GM12878 (cell line): ENCODE measurements around the gene DNAJC15. TPM values are rescaled to one million over a fixed set of nuclear protein-coding genes. Genes with fewer than 3 reads are reported as not detected.

Experiments
- ATAC-seq: fragments of 200-7000 bp; cut with Tn5 transposase; 3 replicates; pipeline ENCODE4 v1.9.1; 2020; ENCODE audit warnings: mild to moderate bottlenecking, moderate library complexity
- BruUV-seq: library from RNA; stranded (reverse); fragments of 400-500 nt; replicated peaks from 2 replicates; lab custom pipeline; 2021; lab: Mats Ljungman, UMichigan
- CTCF ChIA-PET: fragments of 300-600 bp; sonication (Branson Sonifier 250); formaldehyde crosslinking; extraction: SDS; loops from one replicate; lab custom pipeline; 2021; ENCODE audit warnings: inconsistent platforms; lab: Yijun Ruan, JAX
- POLR2A ChIA-PET: fragments of 350-600 bp; formaldehyde crosslinking; extraction: SDS; loops from one replicate; lab custom pipeline; 2021; ENCODE audit warnings: inconsistent platforms; lab: Charles Lee
- RAD21 ChIA-PET: fragments of 300-600 bp; sonication (Branson Sonifier 250); formaldehyde crosslinking; loops from one replicate; lab custom pipeline; 2023; ENCODE audit warnings: antibody characterized with exemption; ENCODE audit not compliant: unreplicated experiment; lab: Charles Lee
- SMC1A ChIA-PET: fragments of 300-600 bp; sonication (Branson Sonifier 250); formaldehyde crosslinking; loops from one replicate; lab custom pipeline; 2023; ENCODE audit not compliant: unreplicated experiment, uncharacterized antibody; lab: Charles Lee
- DNase-seq: peaks from one replicate; pipeline ENCODE4 v3.0.0-alpha.2; 2011; ENCODE audit warnings: low read depth, low spot score
- FAIRE-seq: peaks from 3 replicates; lab custom pipeline; 2011; peaks lifted over from hg19 to GRCh38; lab: Jason Lieb, UNC
- H2AFZ ChIP-seq: 2 replicates; pipeline ENCODE4 v1.6.0; 2011; ENCODE audit warnings: low read depth, low read length, control low read depth; ENCODE audit not compliant: control insufficient read depth
- H3K27ac ChIP-seq: 2 replicates; pipeline ENCODE4 v1.5.1; 2011; ENCODE audit warnings: control low read depth; ENCODE audit not compliant: control insufficient read depth, insufficient read depth
- H3K27me3 ChIP-seq, 2 experiments: replicated peaks in 1 of 2; 2 replicates each; pipeline versions ENCODE4 v1.6.0 to v1.6.1; 2011; ENCODE audit warnings: low read length in 1 of 2; ENCODE audit not compliant: control insufficient read depth in 2 of 2, insufficient read depth in 2 of 2
- H3K36me3 ChIP-seq, 2 experiments: 2 replicates each; pipeline ENCODE4 v1.5.1; 2011; ENCODE audit warnings: low read length in 1 of 2; ENCODE audit not compliant: control insufficient read depth in 2 of 2, insufficient read depth in 2 of 2
- H3K4me1 ChIP-seq: 2 replicates; pipeline ENCODE4 v1.6.1; 2011; ENCODE audit warnings: mild to moderate bottlenecking, low read length, moderate library complexity, mixed read lengths; ENCODE audit not compliant: control insufficient read depth, insufficient read depth
- H3K4me2 ChIP-seq: 2 replicates; pipeline ENCODE4 v1.6.0; 2011; ENCODE audit warnings: control low read depth; ENCODE audit not compliant: control insufficient read depth, insufficient read depth
- H3K4me3 ChIP-seq: fragments of 200-600 bp; sonication (generic); 2 replicates; pipeline ENCODE4 v1.5.1; 2016
- H3K79me2 ChIP-seq: 2 replicates; pipeline ENCODE4 v1.6.0; 2011; ENCODE audit warnings: low read length; ENCODE audit not compliant: control insufficient read depth, insufficient read depth
- H3K9ac ChIP-seq: 2 replicates; pipeline ENCODE4 v1.8.0; 2011; ENCODE audit warnings: low read length, control low read depth, mixed read lengths; ENCODE audit not compliant: control insufficient read depth, insufficient read depth
- H3K9me3 ChIP-seq: replicated peaks from 3 replicates; pipeline ENCODE4 v1.5.1; 2011; ENCODE audit warnings: mild to moderate bottlenecking, low read length; ENCODE audit not compliant: control insufficient read depth, insufficient read depth
- H4K20me1 ChIP-seq: 2 replicates; pipeline ENCODE4 v1.6.0; 2011; ENCODE audit not compliant: control insufficient read depth, insufficient read depth
- ATF3 ChIP-seq: IDR thresholded peaks from 2 replicates; pipeline ENCODE4 v1.6.1; 2011; ENCODE audit warnings: low read depth, mild to moderate bottlenecking, low read length, moderate library complexity, borderline replicate concordance; ENCODE audit errors: extremely low read depth
- BACH1 ChIP-seq: fragments of 450-650 bp; IDR thresholded peaks from 2 replicates; pipeline ENCODE4 v1.6.1; 2017; ENCODE audit warnings: mild to moderate bottlenecking, borderline replicate concordance
- IKZF1 ChIP-seq: fragments of 450-650 bp; conservative IDR thresholded peaks from 2 replicates; pipeline ENCODE4 v1.6.1; 2017; ENCODE audit warnings: antibody characterized with exemption, mild to moderate bottlenecking
- MLLT1 ChIP-seq: fragments of 450-650 bp; IDR thresholded peaks from 2 replicates; pipeline ENCODE4 v1.6.1; 2016; ENCODE audit warnings: mild to moderate bottlenecking
- PKNOX1 ChIP-seq: fragments of 450-650 bp; IDR thresholded peaks from 2 replicates; pipeline ENCODE4 v1.6.1; 2016; ENCODE audit warnings: mild to moderate bottlenecking
- STAT1 ChIP-seq: fragments of 450-650 bp; conservative IDR thresholded peaks from 2 replicates; pipeline ENCODE4 v1.6.1; 2014; ENCODE audit warnings: antibody characterized with exemption, mild to moderate bottlenecking
- USF2 ChIP-seq: IDR thresholded peaks from 2 replicates; pipeline ENCODE4 v1.6.1; 2011; ENCODE audit warnings: low read depth, low read length, improper control_type of control experiment, borderline replicate concordance
- ZBTB11 ChIP-seq: fragments of 450-650 bp; formaldehyde crosslinking; IDR thresholded peaks from 2 replicates; pipeline ENCODE4 v1.5.0; 2022; ENCODE audit warnings: mild to moderate bottlenecking, missing genetic modification characterization
- WGBS: methylation state at CpG from one replicate; pipeline ENCODE4 v1.1.6; 2016; ENCODE audit warnings: low lambda C conversion rate; ENCODE audit not compliant: insufficient replicate concordance, insufficient coverage; ENCODE audit errors: missing lambda C conversion rate; 5-methylcytosine and 5-hydroxymethylcytosine counted together
- in situ Hi-C: fragments of 300-500 bp; cut with MboI; formaldehyde crosslinking; loops from 9 replicates; pipeline ENCODE4 v1.14.3; 2018; ENCODE audit warnings: mixed read lengths
- intact Hi-C: fragments of 100-400 bp; cut with micrococcal nuclease; formaldehyde crosslinking; loops from one replicate; pipeline ENCODE4 v1.14.2; 2022; ENCODE audit not compliant: unreplicated experiment
- polyA plus RNA-seq, 11 experiments: library from polyadenylated mRNA; depleted of rRNA in 4 of 11; unstranded in 6 of 11; stranded (reverse) in 5 of 11; fragments of >200 nt; fragmentation: Nextera tagmentation in 4 of 11; fragmentation: Illumina TruSeq in 1 of 11; extraction: Ambion mirVana in 4 of 11; extraction: Trizol in 1 of 11; gene quantifications; 1 replicate in 1 of 11; 2 replicates in 10 of 11; pipeline versions ENCODE4 v1.2.1 to v1.2.3, GENCODE V29; 2011 to 2016; ENCODE audit warnings: inconsistent platforms in 2 of 11, missing spikeins in 2 of 11, low read depth in 1 of 11
- total RNA-seq, 4 experiments: library from RNA; depleted of rRNA in 3 of 4; stranded (reverse); fragments of >200 nt in 3 of 4; fragmentation: Illumina TruSeq in 1 of 4; extraction: Trizol in 1 of 4; gene quantifications; 2 replicates each; pipeline versions ENCODE4 v1.2.1 to v1.2.3, GENCODE V29; 2013 to 2021

Gene DNAJC15
- total and polyA plus RNA-seq, 10 of the 15 experiments (the other 5 are each of a cell fraction or from before 2014, with no cell fraction given), result 13.1 to 104 (median 54.4) TPM

- intact Hi-C loops, result no loop called here
- 0 out of 4 replicates have a peak, but pooled peaks cover 0 to 3% of the 10 kb centered on the region in 2 experiments for H3K27me3 ChIP-seq
- CTCF ChIA-PET, result no interaction called here
Observed at GRCh38 chr13:43009506-43009905, 13.9 kb upstream of the DNAJC15 start.

More at GRCh38 chr13:43009506-43009905, 13.9 kb upstream of the DNAJC15 start:
- H2AFZ ChIP-seq, result no peak overlapping the region
- ChIA-PET SMC1A (no interaction called here), RAD21 (no interaction called here), POLR2A (no interaction called here)
- FAIRE-seq, result no peak
- no peaks in the 10 kb centered on the region for H3K9me3 ChIP-seq
- WGBS, result 92% methylated on average over 1 of the region's 1 CpG
- DNase-seq, result no peak
- no peak overlapping the region for H3K4me2 ChIP-seq
- H3K79me2 ChIP-seq, result no peaks in the 10 kb centered on the region
- no peak overlapping the region for H3K4me3 ChIP-seq
- no peaks in the 10 kb centered on the region for H3K36me3 ChIP-seq
- H3K9ac ChIP-seq, result no peak overlapping the region
- no peaks in the 10 kb centered on the region for H3K4me1 ChIP-seq
- BruUV-seq, result no TSS peak
- TF ChIP-seq USF2, result no peak
- TF ChIP-seq MLLT1, result no peak
- no peak for TF ChIP-seq ZBTB11 (CRISPR knock-in tag)
- no peak for TF ChIP-seq ATF3
- TF ChIP-seq PKNOX1, result no peak
- no peak for TF ChIP-seq IKZF1
- no peak for TF ChIP-seq BACH1
- no peak for TF ChIP-seq STAT1
- in situ Hi-C loops, result no loop called here
- ATAC-seq, result no peak
- H4K20me1 ChIP-seq, result no peaks in the 10 kb centered on the region
- no peak overlapping the region for H3K27ac ChIP-seq
